Breast epithelium (tissue), 3 donors: Measurements from ENCODE around the gene CHMP1A.

ENCODE experiments used
- CTCF ChIP-seq, 3 donors: fragments of 450-650 bp; IDR thresholded peaks; one replicate each; pipeline ENCODE4 v1.5.1; 2016 to 2017; ENCODE audit warnings: antibody characterized with exemption in 3 of 3, mild to moderate bottlenecking in 3 of 3, moderate library complexity in 3 of 3
- POLR2A ChIP-seq: fragments of 450-650 bp; IDR thresholded peaks from one replicate; pipeline ENCODE4 v1.6.1; 2016; ENCODE audit warnings: antibody characterized with exemption, mild to moderate bottlenecking, moderate library complexity
- POLR2AphosphoS5 ChIP-seq, 3 donors: sonication (generic); formaldehyde crosslinking; IDR thresholded peaks; one replicate each; pipeline ENCODE4 v1.6.1; 2017; ENCODE audit warnings: antibody characterized with exemption in 3 of 3

DNA sequence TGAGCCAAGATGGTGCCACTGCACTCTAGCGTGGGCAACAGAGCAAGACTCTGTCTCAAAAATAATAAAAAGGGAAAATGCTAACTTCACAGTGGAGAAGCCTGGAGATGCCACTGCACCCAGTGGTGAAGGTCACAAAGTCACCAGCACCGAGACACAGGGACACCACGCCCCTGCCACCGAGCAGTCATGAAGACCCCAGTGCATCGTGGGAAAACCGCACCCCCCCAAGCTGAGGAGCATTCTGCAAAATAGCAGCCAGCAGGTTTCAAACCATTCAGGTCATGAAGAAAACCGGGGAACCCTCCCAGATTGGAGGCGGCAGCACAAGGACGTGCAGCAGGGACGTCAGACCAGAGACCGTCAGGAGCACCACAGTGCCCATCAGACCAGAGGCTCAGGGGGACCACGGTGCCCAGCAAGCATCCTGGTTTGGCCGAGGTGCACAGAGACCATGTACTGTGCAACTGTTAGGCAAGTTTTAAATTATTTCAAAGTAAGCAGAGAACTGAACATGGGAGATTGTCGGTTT, 13.7 kb downstream of the CHMP1A start:
- TF ChIP-seq POLR2AphosphoS5 (IDR thresholded peaks at IDR 0.05), result no peak
- TF ChIP-seq CTCF (IDR thresholded peaks at IDR 0.05), result no peak
- no peak for TF ChIP-seq POLR2A
